RWPE2 (cell line): ENCODE measurements around the gene COPS3.
A peak's percentile ranks its signal among the peaks of the same experiment; 100 is the strongest.

Experiments
- ATAC-seq: fragments of 200-7000 bp; cut with Tn5 transposase; 3 replicates; pipeline ENCODE4 v1.9.1; 2021; ENCODE audit warnings: low read depth
- DNase-seq: peaks from one replicate; pipeline ENCODE4 v3.0.0-alpha.2; 2020; ENCODE audit warnings: low spot score
- H3K27ac ChIP-seq: fragments of 450-650 bp; 2 replicates; pipeline ENCODE4 v1.5.1; 2017; ENCODE audit warnings: mild to moderate bottlenecking; ENCODE audit not compliant: poor library complexity, severe bottlenecking
- H3K27me3 ChIP-seq: fragments of 250-450 bp; sonication (Bioruptor Pico); 2 replicates; pipeline ENCODE4 v1.5.1; 2021; ENCODE audit warnings: mild to moderate bottlenecking, moderate library complexity; ENCODE audit not compliant: insufficient read depth, poor library complexity, severe bottlenecking
- H3K36me3 ChIP-seq: fragments of 250-450 bp; sonication (Bioruptor Pico); 2 replicates; pipeline ENCODE4 v1.5.1; 2020; ENCODE audit warnings: low read depth, mild to moderate bottlenecking, moderate library complexity
- H3K4me1 ChIP-seq: fragments of 250-450 bp; sonication (Bioruptor Pico); 2 replicates; pipeline ENCODE4 v1.5.1; 2021; ENCODE audit warnings: mild to moderate bottlenecking, moderate library complexity; ENCODE audit not compliant: insufficient read depth, poor library complexity, severe bottlenecking
- H3K4me3 ChIP-seq: fragments of 250-450 bp; sonication (Bioruptor Pico); 2 replicates; pipeline ENCODE4 v1.5.1; 2021; ENCODE audit warnings: mild to moderate bottlenecking, moderate library complexity; ENCODE audit not compliant: severe bottlenecking
- H3K9me3 ChIP-seq: fragments of 250-450 bp; sonication (Bioruptor Pico); 2 replicates; pipeline ENCODE4 v1.5.1; 2021; ENCODE audit warnings: mild to moderate bottlenecking, moderate library complexity; ENCODE audit not compliant: severe bottlenecking
- TF ChIP-seq, protein P1 (sequence below): fragments of 450-650 bp; IDR thresholded peaks from one replicate; pipeline ENCODE4 v1.5.1; 2017; ENCODE audit warnings: mild to moderate bottlenecking, moderate library complexity; ENCODE audit not compliant: poor library complexity, severe bottlenecking

The COPS3 gene

DNA sequence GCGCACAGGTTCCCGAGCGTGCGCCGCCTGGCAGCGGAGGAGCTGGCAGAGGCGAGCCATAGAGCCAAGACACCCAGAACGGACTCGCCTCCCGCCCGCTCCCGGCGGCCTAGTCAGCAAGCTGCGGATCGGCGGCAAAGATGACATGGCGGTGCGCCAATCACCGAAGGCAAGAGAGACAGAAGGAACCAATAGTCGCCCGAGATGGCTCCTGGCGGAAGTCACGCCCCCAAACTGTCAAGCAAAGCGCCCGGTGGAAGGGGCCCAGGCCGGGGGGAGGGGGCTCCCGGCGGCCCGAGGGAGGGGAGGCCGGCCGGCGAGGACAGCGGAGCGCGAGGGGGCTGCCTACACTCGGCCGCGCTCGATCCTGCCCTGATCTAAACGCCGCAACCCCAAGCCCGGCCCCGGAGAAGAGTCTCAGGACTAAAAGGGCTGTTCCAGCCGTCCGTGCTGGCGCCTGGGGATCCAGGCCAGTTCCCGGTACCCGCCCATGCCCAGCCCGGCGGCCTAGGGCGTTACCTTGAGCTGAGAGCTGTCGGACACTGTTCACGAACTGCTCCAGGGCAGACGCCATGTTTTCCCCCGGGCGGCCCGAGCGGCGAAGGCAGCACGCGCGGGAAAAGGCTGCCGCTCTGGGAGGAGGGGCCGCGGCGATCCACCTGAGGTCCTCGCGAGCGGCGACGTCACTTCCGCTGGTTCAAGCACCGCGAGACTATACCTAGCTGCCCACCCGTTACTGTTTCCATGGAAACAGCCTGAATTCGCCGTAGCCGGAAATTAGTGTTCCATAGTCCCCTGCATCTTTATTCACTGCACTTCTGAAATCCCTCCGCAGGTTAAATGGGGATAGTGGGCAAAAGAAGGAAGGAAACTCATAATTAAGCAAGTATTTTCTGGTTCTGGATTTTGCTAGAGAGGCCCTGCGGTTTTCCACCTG, at the start of gene COPS3:
COPS3 (minus strand) TSS at position 634 of the 937 bp plus-strand sequence; CDS start at position 574, 60 bp downstream.
- peaks cover 13% of the 10 kb centered on the region for H3K4me1 ChIP-seq
- ATAC-seq (peak; percentile 93), DNase-seq (peak; percentile 98)
- no peaks in the 10 kb centered on the region for H3K27me3 ChIP-seq
- TF ChIP-seq, protein P1, sequence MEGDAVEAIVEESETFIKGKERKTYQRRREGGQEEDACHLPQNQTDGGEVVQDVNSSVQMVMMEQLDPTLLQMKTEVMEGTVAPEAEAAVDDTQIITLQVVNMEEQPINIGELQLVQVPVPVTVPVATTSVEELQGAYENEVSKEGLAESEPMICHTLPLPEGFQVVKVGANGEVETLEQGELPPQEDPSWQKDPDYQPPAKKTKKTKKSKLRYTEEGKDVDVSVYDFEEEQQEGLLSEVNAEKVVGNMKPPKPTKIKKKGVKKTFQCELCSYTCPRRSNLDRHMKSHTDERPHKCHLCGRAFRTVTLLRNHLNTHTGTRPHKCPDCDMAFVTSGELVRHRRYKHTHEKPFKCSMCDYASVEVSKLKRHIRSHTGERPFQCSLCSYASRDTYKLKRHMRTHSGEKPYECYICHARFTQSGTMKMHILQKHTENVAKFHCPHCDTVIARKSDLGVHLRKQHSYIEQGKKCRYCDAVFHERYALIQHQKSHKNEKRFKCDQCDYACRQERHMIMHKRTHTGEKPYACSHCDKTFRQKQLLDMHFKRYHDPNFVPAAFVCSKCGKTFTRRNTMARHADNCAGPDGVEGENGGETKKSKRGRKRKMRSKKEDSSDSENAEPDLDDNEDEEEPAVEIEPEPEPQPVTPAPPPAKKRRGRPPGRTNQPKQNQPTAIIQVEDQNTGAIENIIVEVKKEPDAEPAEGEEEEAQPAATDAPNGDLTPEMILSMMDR, result no peak
- H3K4me3 ChIP-seq, result peak within 1 kb of the TSS; percentile 90
- H3K9me3 ChIP-seq, result no peaks in the 10 kb centered on the region
- peaks cover 22% of the 10 kb centered on the region for H3K36me3 ChIP-seq
- H3K27ac ChIP-seq, result peak within 1 kb of the TSS; percentile 73

GRCh38 chr17:17328251-17328650, 47.2 kb upstream of the COPS3 start:
- no peaks in the 10 kb centered on the region for H3K36me3 ChIP-seq
- TF ChIP-seq, protein P1, result no peak
- H3K4me1 ChIP-seq, result no peaks in the 10 kb centered on the region
- no peak overlapping the region for H3K4me3 ChIP-seq
- H3K9me3 ChIP-seq, result no peaks in the 10 kb centered on the region
- no peak for ATAC-seq
- no peak for DNase-seq
- no peaks in the 10 kb centered on the region for H3K27me3 ChIP-seq
- H3K27ac ChIP-seq, result no peak overlapping the region

- ATAC-seq (no peak), DNase-seq (no peak)
- Histone ChIP-seq H3K4me3 (no peak overlapping the region), H3K9me3 (no peaks in the 10 kb centered on the region), H3K27ac (no peak overlapping the region), H3K27me3 (no peaks in the 10 kb centered on the region), H3K4me1 (no peaks in the 10 kb centered on the region), H3K36me3 (no peaks in the 10 kb centered on the region)
- TF ChIP-seq, protein P1, result no peak
Observed at GRCh38 chr17:17326275-17326875, 45.3 kb upstream of the COPS3 start.

GRCh38 chr17:17325816-17326215, 44.8 kb upstream of the COPS3 start:
- Histone ChIP-seq H3K36me3 (no peaks in the 10 kb centered on the region), H3K9me3 (no peaks in the 10 kb centered on the region), H3K27ac (no peak overlapping the region), H3K4me1 (no peaks in the 10 kb centered on the region), H3K27me3 (no peaks in the 10 kb centered on the region), H3K4me3 (no peak overlapping the region)
- TF ChIP-seq, protein P1, result no peak
- no peak for DNase-seq
- ATAC-seq, result no peak
